ENCODE measurements around the gene IGSF21. TPM values are rescaled to one million over a fixed set of nuclear protein-coding genes. Genes with fewer than 3 reads are reported as not detected.

Gene IGSF21
- polyA plus RNA-seq, 1 donor (not counting 4 experiments of a cell fraction or from before 2014, with no cell fraction given) = not detected

GRCh38 chr1:18417316-18418269 lies 310.0 kb downstream of the IGSF21 start:
- FAIRE-seq (no peak), DNase-seq (ENCODE audit: low read depth, low spot score) (no peak)
- Histone ChIP-seq H3K9ac (ENCODE audit: control insufficient read depth, extremely low read depth, insufficient read depth, low read length) (no peak overlapping the region), H3K79me2 (ENCODE audit: control insufficient read depth, insufficient read depth, low read length) (no peaks in the 10 kb centered on the region), H3K27ac (ENCODE audit: control insufficient read depth, insufficient read depth, low read length) (no peak overlapping the region), H3K4me1 (ENCODE audit: control insufficient read depth, extremely low read depth, insufficient read depth, low read length) (no peaks in the 10 kb centered on the region), H3K36me3 (ENCODE audit: control insufficient read depth in 2 of 2, extremely low read depth in 1 of 2, insufficient read depth in 2 of 2, low read length in 2 of 2) (no peaks in the 10 kb centered on the region), H3K4me3 (ENCODE audit: control insufficient read depth in 2 of 3, extremely low read depth in 1 of 3, insufficient read depth in 2 of 3, low read depth in 1 of 3, low read length in 3 of 3) (no peak overlapping the region), H3K27me3 (ENCODE audit: control insufficient read depth, extremely low read depth, insufficient read depth, low read length) (no peaks in the 10 kb centered on the region), H4K20me1 (ENCODE audit: control insufficient read depth, extremely low read depth, insufficient read depth, low read length) (peaks cover 3% of the 10 kb centered on the region), H3K9me3 (ENCODE audit: control insufficient read depth, low read depth, low read length) (peaks cover 2% of the 10 kb centered on the region), H3K4me2 (ENCODE audit: control insufficient read depth, extremely low read depth, insufficient read depth, low read depth, low read length) (no peak overlapping the region), H2AFZ (ENCODE audit: control insufficient read depth, low read length) (no peak overlapping the region), H3K9me1 (ENCODE audit: control insufficient read depth, extremely low read depth, insufficient read depth, low read length) (no peaks in the 10 kb centered on the region)
- dilution Hi-C loops (cut with MboI; ENCODE audit: extremely low pct_ligation_motif_present, low sequenced_read_pairs) = no loop called here
- no peak for TF ChIP-seq CTCF (optimal IDR thresholded peaks at IDR 0.05 in 1 of 3, IDR thresholded peaks at IDR 0.05 in 1 of 3, conservative IDR thresholded peaks at IDR 0.05 in 1 of 3; ENCODE audit: extremely low read depth in 1 of 3, insufficient read depth in 2 of 3, low read length in 3 of 3)
- no peak for TF ChIP-seq EZH2 (IDR thresholded peaks at IDR 0.05; ENCODE audit: low read length)

GRCh38 chr1:18419113-18419844 lies 311.7 kb downstream of the IGSF21 start:
- Histone ChIP-seq H2AFZ (ENCODE audit: control insufficient read depth, low read length) (no peak overlapping the region), H3K9ac (ENCODE audit: control insufficient read depth, extremely low read depth, insufficient read depth, low read length) (no peak overlapping the region), H3K27me3 (ENCODE audit: control insufficient read depth, extremely low read depth, insufficient read depth, low read length) (no peaks in the 10 kb centered on the region), H3K9me1 (ENCODE audit: control insufficient read depth, extremely low read depth, insufficient read depth, low read length) (no peaks in the 10 kb centered on the region), H3K9me3 (ENCODE audit: control insufficient read depth, low read depth, low read length) (no peaks in the 10 kb centered on the region), H3K4me3 (ENCODE audit: control insufficient read depth in 2 of 3, extremely low read depth in 1 of 3, insufficient read depth in 2 of 3, low read depth in 1 of 3, low read length in 3 of 3) (no peak overlapping the region), H4K20me1 (ENCODE audit: control insufficient read depth, extremely low read depth, insufficient read depth, low read length) (peaks cover 3% of the 10 kb centered on the region), H3K27ac (ENCODE audit: control insufficient read depth, insufficient read depth, low read length) (no peak overlapping the region), H3K4me2 (ENCODE audit: control insufficient read depth, extremely low read depth, insufficient read depth, low read depth, low read length) (no peak overlapping the region), H3K4me1 (ENCODE audit: control insufficient read depth, extremely low read depth, insufficient read depth, low read length) (no peaks in the 10 kb centered on the region), H3K79me2 (ENCODE audit: control insufficient read depth, insufficient read depth, low read length) (no peaks in the 10 kb centered on the region), H3K36me3 (ENCODE audit: control insufficient read depth in 2 of 2, extremely low read depth in 1 of 2, insufficient read depth in 2 of 2, low read length in 2 of 2) (no peaks in the 10 kb centered on the region)
- no peak for FAIRE-seq
- TF ChIP-seq EZH2 (IDR thresholded peaks at IDR 0.05; ENCODE audit: low read length) = no peak
- no peak for TF ChIP-seq CTCF (optimal IDR thresholded peaks at IDR 0.05 in 1 of 3, IDR thresholded peaks at IDR 0.05 in 1 of 3, conservative IDR thresholded peaks at IDR 0.05 in 1 of 3; ENCODE audit: extremely low read depth in 1 of 3, insufficient read depth in 2 of 3, low read length in 3 of 3)
- dilution Hi-C loops (cut with MboI; ENCODE audit: extremely low pct_ligation_motif_present, low sequenced_read_pairs) = no loop called here
- DNase-seq (ENCODE audit: low read depth, low spot score) = no peak

Measured in keratinocyte (primary cell).